Stimulated activated CD4-positive, alpha-beta T cell treated with anti-CD3 and anti-CD28 coated beads, Interleukin-2, amount 100 ng/mL, for 48 hours (primary cell): ENCODE measurements around the gene NLRP12.
"Not testable (repeated sequence)": the region's sequence is repeated elsewhere in the genome, so short reads cannot be mapped to it uniquely, and the experiment has no call there.

Experiments used
- DNase-seq, 2 donors: peaks; one replicate each; pipeline ENCODE4 v3.0.0-alpha.2; 2020

The NLRP12 gene

GRCh38 chr19:53838446-53838845, 14.3 kb upstream of the NLRP12 start:
- not testable (repeated sequence) for DNase-seq

GRCh38 chr19:53832861-53833260, 8.7 kb upstream of the NLRP12 start:
- not testable (repeated sequence) for DNase-seq

GRCh38 chr19:53828531-53828930, 4.4 kb upstream of the NLRP12 start:
- no peak for DNase-seq

- DNase-seq = no peak
These were observed 2.8 kb upstream of the NLRP12 start for GRCh38 chr19:53826876-53827275.

GRCh38 chr19:53823380-53824120, 564 bp downstream of the NLRP12 start:
- DNase-seq = no peak

GRCh38 chr19:53819861-53820260, 4.3 kb downstream of the NLRP12 start:
- no peak for DNase-seq

GRCh38 chr19:53818756-53819155, 5.4 kb downstream of the NLRP12 start:
- DNase-seq = no peak

- DNase-seq = no peak
These were observed 10.1 kb downstream of the NLRP12 start for GRCh38 chr19:53813996-53814395.

- DNase-seq = no peak
These were observed 11.8 kb downstream of the NLRP12 start for GRCh38 chr19:53812335-53812734.

GRCh38 chr19:53810891-53811290, 13.2 kb downstream of the NLRP12 start:
- no peak for DNase-seq

GRCh38 chr19:53810187-53810546, 13.9 kb downstream of the NLRP12 start:
- no peak for DNase-seq

GRCh38 chr19:53809518-53810186, 14.5 kb downstream of the NLRP12 start:
- DNase-seq = peak in 1 of 2 donors; percentile 6

GRCh38 chr19:53808710-53809125, 15.4 kb downstream of the NLRP12 start:
- no peak for DNase-seq

GRCh38 chr19:53801257-53801656, 22.9 kb downstream of the NLRP12 start:
- DNase-seq = no peak

- no peak for DNase-seq
These were observed 29.1 kb downstream of the NLRP12 start for GRCh38 chr19:53795019-53795418.

- peak; percentile 68 to 70 for DNase-seq
These were observed 31.2 kb downstream of the NLRP12 start for GRCh38 chr19:53792721-53793433.

- no peak for DNase-seq
These were observed 34.1 kb downstream of the NLRP12 start for GRCh38 chr19:53789708-53790678.

- no peak for DNase-seq
These were observed 36.8 kb downstream of the NLRP12 start for GRCh38 chr19:53787266-53787665.

- no peak for DNase-seq
These were observed 37.4 kb downstream of the NLRP12 start for GRCh38 chr19:53786744-53787143.

- DNase-seq = no peak
These were observed 38.8 kb downstream of the NLRP12 start for GRCh38 chr19:53785196-53785889.

- DNase-seq = no peak
These were observed 41.4 kb downstream of the NLRP12 start for GRCh38 chr19:53782698-53783097.

GRCh38 chr19:53781332-53781731, 42.8 kb downstream of the NLRP12 start:
- not testable (repeated sequence) for DNase-seq
